Ammon's horn (tissue), 1 donor: ENCODE results near the gene ARID1B.
A peak's percentile ranks its signal among the peaks of the same experiment; 100 is the strongest.
"Not testable (repeated sequence)": the region's sequence is repeated elsewhere in the genome, so short reads cannot be mapped to it uniquely, and the experiment has no call there.

ENCODE experiments used
- DNase-seq: peaks from one replicate; pipeline ENCODE4 v3.0.0-alpha.2; 2016; ENCODE audit warnings: low spot score

The ARID1B gene

DNA sequence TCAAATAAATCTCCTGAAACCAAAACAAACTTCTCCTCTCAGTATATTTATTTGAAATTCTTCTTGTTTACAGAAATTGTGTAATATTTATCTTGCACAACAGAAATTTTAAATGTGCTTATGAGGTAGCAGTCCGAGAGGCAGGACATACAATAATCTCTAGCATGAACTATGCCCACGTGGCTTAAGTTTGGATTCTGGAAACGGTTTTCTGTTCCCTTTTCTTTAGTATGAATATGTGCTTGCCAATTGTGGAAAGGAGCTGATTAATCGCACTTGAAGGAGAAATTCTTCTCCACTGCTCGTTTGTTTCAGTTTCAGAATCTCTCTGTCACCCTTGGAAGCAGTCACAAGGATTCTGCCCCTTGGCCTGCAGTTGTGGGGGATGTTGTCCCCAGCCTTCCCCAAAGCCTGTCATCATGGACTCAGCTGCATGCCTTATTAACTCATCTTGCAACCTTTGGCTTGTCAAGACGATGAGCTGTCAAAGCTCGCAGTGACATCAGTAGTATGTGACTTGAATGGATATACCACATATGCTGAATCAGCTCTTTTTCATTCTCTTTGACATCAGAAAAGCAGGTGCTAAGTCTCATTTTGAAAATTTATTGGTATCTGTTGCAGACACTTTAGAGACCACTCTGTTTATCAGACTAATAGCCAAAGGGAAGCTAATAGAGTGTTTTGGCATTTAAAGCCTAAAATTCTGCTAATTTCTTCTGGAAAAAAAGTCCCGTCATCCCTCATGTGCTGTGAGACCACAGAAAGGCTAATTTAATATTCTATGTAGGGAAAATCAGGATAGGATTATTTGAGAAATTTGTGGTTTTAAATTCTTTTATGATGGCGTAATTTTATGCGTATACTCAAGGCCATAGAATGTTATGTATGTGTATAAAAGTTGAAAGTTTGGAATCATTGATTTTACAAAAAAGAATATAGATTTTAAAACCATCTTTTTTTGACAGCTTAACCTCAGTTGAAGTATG lies 186.8 kb downstream of the ARID1B start:
- peak; percentile 52 for DNase-seq

DNA sequence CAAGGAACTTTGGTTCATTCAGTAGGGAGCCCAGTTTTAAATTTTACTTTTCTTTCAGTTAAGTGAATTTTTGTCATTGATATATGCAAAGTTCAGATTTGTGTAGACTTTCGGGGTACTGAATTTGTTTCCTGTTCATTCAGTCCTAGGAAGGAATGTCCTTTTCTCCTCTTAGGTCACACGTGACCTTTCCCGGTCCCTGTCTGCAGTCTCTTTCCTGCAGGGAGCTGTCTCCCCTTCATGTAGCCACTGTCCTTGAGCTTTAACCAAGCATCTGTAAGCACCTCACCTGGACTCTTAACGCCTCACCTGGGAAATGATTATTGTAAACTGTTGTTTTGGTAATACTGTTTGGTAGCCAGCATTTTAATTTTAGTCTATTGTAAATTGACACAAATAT lies 190.7 kb downstream of the ARID1B start:
- DNase-seq, result no peak

DNA sequence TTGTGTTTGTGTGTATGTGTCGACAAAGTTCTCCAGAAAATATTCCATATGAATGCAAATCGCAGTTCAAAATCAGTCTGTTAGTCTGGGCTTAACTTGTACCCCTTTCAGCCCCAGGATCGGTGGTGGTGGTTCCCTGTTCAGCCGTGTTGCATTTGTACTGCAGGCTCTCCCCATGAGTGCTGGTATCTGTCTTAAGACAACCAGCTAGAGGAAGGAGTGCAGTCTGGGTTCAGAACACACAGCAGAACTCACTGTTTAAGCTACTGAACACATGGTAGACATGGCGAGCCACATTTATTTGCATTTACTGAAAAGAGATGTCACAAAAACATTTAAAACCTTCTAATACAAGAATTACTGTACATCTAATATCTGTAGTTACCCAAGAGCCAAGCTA lies 192.1 kb downstream of the ARID1B start:
- DNase-seq, result no peak

DNA sequence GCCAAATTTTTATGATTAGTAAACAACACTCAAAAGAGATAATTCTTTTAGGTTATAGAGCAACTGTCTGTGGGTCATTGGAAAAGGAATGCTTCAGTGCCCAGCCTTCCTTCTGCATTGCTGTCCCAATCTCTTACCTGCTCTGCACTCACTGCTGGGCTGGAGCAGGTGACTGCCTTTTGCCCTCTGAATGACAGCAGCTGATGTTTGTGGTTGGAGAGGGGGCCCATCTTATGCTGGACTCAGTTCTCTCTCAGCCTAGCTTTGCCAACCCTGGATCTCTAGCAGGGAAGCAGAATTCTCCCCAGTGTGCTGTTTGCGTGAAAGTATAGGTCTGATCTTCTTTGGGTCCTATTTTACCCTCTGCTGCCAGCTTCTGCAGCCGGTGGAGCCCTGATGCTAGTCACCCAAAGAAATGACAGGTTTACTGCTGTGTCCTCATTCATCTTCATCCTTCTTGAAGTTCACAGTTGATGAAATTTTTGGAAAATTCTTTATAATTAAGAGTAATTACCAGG lies 193.5 kb downstream of the ARID1B start:
- no peak for DNase-seq

DNA sequence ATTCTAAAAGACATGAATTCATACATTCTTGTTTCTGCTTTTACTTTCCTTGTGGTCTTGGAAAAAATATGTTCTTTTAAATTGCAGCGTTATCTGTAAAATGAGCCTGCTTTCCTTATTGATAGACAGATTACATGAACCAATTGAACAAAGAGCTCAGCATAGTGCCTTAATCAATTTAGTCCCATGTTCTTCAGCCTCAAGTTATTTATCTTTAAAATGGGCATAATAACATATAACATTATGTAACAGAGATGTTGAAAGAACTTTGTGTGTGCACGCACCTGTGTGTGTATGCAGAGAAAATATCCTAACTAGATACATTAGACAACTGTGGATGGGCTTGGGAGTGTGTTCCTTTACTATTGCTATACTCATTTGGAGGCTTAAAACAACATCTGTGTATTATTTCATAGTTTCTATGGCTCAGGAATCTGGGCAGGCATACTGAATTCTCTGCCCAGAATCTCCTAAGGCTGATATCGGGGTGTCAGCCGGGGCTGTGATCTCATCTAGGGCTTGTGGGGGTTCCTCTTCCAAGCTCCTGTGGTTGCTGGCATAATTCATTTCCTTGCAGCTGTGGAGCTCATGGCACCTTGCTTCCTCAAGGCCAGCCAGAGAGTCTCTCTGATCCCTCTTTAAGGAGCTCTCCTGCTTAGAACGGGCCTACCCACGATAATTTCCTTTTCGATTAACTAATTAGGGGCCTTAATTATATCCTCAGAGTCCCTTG lies 194.1 kb downstream of the ARID1B start:
- no peak for DNase-seq

DNA sequence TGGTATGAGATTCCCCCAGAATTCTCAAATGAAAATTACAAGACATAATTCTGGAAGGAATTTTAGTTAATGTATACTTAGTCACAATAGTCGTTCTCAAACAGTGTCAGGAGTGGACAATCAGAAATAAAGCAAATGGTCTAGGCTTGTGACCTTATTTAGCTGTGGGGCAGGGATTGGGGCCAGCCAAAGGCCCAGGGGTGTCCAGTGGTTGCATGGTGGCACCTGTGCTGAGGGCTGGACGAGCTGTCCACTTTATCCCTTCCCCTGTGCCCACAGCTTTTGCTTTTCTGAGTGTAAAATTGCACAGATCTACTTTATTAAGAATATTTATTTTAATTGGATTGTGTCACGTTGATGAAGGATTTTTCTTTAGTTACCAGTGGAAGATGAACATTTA lies 195.0 kb downstream of the ARID1B start:
- no peak for DNase-seq

DNA sequence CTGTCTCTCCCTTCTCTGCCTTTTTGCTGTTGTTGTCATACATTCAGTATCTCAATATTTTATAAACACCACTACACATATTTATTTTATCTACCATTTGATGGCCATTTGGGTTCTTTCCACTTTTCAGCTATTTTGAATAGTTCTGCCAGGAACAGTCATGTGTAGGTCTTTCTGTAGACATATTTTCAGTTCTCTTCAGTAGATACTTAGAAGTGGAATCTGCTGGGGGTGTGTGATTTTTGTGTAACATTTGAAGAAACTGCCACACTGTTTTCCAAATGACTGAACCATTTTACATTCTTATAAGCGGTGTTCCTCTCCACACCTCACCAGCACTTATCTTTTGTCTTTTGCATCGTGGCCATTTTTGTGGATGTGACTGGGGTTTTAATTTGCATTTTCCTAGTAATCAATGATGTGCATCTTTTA lies 197.7 kb downstream of the ARID1B start:
- no peak for DNase-seq

DNA sequence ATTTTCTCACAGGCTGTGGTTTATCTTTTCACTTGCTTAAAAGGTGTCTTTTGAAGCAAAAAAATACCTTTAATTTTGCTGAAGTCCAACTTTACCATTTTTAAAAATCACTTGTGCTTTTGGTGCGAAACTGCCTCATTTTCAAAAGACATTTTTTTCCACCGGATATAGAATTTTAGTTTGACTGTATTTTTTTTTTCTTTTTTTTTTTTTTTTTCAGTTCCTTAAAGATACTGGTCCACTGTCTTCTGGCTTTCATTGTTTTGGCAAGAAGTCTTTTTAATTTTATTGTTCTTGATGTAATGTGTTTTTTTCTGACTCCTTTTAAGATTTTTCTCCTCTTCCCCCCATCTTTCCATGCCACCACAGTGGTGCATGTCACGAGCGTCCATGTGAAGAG lies 198.2 kb downstream of the ARID1B start:
- DNase-seq, result no peak

DNA sequence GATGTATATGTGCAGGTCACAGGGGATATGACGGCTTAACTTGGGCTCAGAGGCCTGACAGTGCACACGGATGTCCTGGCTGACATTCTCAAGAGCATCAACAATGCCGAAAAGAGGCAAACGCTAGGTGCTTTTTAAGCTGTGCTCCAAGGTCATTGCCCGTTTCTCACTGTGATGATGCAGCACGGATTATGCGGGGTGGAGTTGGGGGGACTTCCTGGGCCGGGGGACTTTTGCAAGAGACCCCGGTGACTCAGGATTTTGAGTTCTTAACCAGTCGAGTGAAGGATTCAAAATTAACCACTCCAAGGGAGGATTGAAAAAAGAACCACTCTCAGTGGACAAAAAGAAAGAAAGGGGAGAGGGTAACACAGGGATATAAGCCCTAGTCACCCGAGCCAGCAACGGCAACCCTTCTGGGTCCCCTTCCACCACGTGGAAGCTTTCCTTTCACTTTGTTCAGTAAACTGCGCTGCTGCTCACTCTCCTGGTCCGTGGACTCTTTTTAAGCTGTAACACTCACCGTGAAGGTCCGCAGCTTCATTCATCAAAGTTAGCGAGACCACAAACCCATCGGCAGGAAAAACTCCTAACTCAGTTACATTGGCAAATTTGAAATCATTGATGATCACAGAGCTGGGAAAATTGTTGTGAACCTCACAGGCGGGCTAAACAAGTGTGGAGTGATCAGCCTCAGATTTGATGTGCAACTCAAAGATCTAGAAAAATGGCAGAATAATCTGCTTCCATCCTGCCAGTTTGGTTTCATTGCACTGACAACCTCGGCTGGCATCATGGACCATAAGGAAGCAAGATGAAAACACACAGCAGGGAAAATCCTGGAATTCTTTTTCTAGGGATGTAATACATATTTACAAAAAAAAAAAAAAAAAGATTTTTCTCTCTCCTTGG lies 199.3 kb downstream of the ARID1B start:
- DNase-seq, result no peak

DNA sequence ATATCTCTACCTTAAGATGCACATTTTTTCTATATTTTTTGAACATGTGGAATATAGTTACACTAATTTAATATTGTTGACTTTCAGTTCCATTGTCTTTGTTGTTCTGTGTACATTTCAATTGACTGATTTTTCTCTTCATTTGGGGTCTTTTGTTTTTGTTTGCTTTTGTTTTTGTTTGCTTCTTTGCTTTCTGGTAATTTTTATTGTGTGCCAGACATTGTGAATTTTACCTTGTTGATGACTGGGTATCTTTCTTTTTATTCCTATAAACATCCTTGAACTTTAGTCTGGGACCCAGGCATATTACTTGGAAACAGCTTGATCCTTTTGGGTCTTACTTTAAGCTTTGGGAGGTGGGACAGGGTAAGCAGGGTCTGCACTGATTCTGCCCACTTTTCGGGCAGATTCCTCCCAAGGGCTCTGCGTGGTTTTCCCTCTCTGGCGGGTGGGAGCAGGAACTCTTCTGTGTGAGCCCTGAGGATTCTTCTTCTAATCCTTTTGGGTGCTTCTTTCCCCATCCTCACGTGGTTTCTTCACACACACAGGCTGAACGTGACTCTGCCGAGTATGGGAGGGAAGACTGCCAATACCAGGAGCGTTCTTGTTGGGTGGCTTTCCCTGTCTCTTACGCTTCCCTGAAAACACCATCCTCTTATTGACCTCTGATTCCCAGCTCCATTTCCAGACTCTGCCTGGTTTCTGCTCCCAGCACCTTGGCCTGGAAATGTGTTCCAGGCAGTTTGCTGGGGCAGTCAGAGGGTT lies 200.5 kb downstream of the ARID1B start:
- no peak for DNase-seq

DNA sequence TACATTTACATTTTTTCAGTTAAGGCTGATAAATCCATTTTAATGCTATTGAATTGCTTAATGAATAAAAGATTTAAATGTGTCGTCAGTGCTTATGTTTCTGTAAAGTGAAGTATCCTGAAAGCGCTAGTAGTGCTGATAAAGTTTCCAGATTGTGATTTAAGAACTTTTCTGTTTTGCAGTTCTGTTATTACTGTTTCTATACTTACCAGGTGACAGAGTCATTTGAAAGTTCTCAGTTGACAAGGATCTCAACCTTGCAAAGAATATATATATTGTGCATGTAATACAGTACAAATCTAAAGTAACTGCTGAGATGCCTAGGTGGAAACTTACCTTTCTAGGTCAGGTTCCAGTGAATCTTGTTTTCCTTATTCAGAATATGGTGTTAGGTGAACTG lies 201.8 kb downstream of the ARID1B start:
- DNase-seq, result no peak

DNA sequence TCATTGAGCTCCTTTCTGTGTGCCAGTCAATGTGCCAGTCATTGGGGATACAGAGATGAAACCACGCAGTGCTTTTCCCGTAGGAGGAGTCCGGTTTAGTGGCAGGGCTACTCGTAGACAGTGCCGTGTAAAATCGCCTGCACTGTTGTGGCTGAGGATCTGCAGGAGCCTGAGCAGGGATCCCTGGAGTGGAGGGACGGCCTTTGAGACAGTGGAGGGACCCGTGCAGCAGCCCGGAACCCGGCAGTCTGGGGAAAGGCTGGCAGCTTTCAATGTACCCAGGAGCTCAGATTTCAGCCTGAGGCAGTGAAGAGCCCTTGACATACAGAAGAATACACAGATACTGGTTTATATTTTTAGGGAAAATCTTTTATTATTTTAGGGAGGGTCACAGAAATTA lies 203.3 kb downstream of the ARID1B start:
- no peak for DNase-seq

DNA sequence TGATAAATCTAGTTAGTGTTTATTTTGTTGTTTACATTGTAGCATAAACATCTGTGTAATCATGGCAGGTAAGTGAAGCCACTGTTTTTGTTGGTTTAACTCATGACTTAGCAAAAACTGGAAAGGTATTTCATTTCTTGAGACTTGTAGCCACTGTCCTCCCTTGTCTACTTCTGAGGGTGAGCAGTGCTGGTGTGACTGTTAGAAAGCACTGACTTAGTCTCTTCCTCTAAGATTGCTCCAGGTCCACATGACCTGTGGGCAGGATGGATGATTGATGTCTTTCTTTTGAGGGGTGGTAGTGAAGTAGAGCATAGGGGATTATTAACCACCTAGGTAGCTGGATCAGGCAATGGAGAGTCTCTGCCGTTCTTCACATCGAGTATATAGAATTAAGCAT lies 203.8 kb downstream of the ARID1B start:
- no peak for DNase-seq

DNA sequence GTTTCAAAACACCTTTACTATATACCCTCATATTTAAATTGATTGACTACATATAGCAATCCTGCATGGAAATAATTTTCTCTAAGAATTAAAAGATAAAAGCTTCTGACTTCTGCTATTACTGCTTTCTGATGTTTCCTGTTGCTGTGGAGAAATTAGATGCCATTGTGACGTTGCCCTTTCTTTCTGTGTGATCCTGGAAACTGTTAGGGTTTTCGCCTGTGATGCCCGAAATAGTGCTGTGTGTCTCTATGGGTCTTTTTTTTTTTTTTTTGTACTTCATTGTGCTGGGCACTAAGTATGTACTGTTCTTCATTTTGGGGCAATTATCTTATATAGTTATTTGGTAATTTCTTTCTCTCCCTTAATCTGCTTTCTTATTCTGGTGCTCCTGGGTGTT lies 205.0 kb downstream of the ARID1B start:
- no peak for DNase-seq

DNA sequence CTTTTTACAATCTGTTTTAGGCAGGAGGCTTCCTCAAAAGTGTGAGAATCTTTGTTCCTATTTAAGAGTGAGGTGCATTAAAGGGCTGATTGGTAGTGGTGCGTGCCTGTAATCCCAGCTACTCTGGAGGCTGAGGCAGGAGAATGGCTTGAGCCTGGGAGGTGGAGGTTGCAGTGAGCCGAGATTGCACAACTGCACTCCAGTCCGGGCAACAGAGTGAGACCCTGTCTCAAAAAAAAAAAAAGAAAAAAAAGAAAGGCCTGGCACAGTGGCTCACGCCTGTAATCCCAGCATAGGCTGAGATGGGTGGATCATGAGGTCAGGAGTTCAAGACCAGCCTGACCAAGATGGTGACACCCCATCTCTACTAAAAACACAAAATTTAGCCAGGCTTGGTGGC lies 205.7 kb downstream of the ARID1B start:
- DNase-seq, result not testable (repeated sequence)

DNA sequence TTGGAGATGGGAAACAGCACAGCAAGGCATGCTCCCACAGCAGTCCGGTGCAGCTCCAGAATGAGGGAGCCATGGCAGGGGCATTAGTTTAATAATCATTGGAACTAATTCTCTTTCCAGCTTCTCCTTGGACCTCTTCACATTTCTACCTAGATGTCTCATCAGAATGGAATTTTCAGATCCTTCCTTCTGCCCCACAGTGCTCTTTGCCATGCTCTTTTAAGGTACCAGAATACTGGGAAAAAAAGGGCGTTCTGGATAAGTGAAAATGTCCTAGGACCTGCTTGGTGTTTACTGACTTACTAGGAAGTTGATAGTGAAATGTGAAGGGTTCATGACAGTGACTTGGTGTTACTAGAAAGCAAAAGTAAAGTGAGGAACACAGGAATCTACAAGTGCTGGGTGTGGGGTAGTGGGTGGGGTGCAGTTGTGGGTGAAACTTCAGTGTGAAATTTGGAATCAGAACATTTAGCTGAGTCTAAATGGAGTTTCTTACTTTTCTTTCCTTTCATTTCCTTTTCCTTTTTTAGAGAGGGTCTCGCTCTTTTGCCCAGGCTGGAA lies 207.1 kb downstream of the ARID1B start:
- no peak for DNase-seq

DNA sequence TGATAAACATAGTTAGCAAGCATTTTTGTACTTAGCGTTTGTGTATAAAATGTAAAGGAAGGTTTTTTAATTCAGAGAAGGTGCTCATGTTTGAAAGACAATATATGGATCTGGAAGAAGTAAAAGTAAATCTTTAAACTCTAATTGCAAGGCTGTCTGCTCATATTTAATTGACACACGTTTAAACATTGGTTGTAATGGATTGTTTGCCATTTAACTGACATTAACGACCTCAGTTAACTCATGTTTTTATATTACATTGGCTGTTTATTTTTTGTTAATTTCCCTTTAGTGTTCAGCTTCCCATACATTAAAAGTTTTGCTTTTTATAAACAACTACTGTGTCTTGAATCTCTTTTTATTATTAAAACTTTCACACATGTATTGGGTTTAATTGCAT lies 208.1 kb downstream of the ARID1B start:
- DNase-seq, result no peak

DNA sequence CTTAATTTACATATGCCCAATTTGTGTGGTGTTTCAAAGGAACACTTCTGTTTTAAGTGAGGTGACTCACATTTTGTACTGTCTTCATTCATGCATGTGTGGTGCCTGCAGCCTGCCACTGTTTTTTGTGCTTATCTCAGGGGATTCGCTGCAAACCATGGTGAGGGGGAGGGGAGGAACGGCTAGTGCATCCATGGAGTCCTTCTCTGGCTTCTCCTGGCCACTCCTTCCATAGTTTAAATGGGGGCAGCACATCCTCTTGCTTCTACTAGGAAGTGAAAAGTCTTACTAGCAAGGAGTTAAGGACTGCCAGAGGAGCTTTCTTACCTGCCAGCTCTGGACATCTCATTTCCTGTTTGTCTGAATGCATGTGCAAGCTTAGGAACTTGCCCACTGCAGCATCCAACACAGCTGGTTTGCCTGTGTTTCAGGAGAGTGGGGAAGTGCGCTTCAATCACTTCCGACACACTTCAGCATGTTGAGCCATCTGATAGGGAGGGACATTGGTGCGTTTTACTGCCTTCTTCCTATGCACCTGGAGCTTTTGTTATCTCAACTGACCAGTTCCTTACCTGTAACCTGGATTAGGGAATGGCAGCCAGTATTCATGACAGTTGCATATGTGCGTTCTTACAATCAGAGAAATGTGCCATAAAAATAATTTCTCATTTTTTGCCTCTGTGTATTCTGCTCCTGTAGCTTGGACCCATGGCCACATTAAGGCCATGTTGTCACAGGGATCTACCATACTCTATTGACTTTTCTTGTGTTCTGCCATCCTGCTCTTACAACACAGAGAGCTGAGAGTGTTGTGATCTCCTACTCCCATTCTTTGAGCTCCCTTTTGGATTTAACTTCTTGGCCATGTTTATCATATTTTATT lies 211.3 kb downstream of the ARID1B start:
- DNase-seq, result no peak

DNA sequence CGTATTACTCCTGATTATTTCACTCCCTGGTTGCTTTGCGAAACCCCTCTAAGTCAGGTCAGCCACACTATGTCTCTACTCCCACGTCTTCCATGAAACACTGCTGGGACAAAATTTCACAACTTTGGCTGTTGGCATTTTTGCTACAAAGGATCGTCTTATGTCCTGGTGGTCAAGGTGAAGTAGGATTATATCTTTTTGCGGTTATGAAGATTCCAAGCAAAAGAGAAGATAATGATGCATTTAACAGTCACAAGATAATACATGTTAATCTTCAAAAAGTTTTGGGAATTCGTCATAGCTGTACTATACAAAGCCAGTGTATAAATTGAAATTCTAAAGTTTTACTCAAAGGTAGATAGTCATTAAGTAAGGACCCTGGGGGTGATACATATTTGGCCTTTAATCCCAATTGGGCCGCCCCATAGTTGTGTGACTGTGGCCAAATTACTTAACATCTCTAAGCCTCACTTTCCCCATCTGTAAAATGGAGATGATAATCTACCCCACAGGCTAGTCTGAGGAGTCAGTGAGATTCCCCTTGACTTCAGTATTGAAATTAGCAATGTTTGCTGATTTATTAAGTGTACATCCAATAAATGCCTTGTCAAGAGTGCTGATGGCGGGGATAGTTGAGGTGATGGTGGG lies 212.1 kb downstream of the ARID1B start:
- no peak for DNase-seq
